HG02870 (cell line): ENCODE data around the gene SLC22A14.
"Not testable (repeated sequence)": the region's sequence is repeated elsewhere in the genome, so short reads cannot be mapped to it uniquely, and the experiment has no call there.

Experiments
- ATAC-seq: cut with Tn5 transposase; IDR thresholded peaks from one replicate; pipeline ENCODE4 v1.9.1; 2021; ENCODE audit warnings: mild to moderate bottlenecking, moderate library complexity; ENCODE audit not compliant: unreplicated experiment

The SLC22A14 gene

DNA sequence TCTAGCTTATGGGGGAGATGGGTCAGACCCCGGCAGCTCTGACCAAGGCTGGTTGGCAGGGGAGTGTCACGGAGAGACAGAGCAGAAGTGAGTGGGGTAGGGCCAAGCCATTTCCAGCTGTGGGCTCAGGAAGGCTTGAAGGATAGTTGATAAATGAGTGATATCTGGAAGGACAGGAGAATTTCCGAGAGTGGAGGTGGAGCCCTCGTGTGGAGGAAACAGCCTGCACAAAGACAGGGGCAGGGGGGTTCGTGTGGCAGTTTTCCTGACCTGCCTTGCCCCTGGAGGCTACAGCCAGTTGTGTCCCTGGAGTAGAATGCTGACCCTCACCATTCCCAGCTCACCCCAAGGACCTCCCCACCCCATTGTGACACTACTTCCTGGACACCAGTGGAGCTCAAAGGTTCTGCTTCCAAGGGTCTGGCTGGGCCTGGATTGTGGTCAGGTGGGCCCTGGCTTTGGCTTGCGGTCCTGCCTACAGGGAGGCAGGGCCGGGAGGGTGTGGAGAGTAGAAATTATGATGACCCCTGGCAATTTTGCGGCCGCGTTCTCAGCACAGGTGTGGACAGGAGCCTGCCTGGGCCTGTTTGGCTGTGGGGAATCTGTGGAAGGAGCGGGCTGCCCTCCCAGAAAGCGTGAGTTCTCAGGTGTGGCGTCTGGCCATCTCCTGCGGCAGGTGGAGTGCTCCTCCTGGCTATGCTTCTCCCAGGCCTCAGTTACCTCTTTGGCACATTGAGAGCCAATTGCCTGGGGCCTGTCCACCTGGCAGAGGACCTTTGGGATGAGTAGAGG lies at the start of gene SLC22A14:
Gene SLC22A14, plus strand, starts transcription at position 400 of the 792 bp plus-strand sequence. CDS start 23,733 bp downstream, outside the sequence.
- no peak for ATAC-seq

DNA sequence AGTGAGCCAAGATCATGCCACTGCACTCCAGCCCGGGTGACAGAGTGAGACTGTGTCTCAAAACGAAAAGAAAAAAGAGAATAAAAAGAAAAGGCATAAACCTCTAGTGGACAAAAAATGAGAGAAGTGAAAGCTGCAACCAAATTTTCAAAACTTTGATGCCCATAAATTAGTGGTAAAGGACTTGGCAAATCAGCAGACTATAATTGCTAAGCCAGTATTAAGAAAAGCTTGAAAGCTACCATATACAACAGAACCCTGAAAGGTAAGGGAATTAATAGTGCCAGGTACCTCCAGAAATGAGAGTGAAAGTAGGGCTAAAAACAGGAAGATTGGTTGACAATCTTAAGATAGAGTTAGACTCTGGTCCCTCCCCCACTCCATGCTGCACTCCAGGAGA lies 49.4 kb upstream of the SLC22A14 start:
- ATAC-seq: no peak

DNA sequence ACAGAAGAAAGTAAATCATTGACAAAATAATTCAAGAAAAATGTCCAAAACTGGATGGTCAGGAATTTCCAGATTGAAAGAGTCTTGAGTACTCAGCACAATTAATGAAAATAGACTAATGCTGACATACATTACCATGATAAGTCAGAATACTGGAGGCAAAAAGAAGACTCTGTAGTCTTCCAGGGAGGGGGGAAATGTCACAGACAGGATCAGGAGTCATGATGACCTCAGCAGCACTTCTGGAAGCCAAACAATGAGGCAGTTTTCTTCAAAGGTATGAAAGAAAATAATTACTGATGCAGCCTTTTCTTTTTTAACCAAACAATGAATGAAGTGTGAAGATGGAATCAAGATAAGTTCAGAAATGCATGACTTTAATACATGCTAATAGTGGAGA lies 46.6 kb upstream of the SLC22A14 start:
- no peak for ATAC-seq

DNA sequence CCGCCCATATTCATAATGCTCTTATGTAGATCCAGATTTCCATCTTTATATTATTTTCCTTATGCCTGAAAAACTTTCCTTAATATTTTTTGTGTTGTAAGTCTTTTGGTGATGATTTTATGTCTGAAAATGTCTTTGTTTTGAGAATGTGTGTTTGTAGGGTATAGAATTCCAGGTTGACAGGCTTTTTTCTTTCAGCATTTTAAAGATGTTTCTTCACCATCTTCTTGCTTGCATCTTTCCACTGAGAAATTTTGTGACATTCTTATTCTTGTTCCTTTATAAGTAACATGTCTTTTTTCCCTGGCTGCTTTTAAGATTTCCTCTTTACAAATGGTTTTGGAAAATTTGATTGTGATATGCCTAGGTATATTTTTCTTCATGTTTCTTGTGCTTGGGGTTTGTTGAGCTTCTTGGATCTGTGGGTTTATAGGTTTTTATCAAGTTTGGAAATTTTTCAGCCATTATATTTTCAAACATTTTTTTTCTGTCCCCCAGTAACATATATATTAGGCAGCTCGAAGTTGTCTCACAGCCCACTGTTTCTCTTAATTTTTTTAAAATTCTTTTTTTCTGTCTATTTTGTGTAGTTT lies 43.6 kb upstream of the SLC22A14 start:
- ATAC-seq: no peak

GRCh38 chr3:38242812-38243211 lies 39.3 kb upstream of the SLC22A14 start:
- not testable (repeated sequence) for ATAC-seq

DNA sequence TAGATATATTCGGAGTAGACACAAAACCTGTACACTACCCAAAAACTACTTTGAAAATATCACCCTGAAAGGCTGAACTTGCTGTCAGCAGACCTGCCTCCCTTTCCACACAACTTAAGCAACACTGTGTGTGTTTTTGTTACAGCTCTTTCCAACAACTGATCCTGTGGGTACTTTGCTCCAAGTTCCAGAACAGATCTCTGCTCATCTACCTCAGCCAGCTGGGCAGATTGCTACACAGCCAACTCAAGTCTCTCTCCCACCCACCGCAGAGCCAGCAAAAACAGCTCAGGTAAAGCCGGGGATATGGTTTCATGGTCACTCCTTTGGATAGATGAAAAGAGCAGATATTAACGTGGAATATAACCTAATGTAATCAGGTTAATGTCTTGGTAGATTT lies 36.2 kb upstream of the SLC22A14 start:
- no peak for ATAC-seq

- no peak for ATAC-seq
Observed at GRCh38 chr3:38247366-38248035, 34.6 kb upstream of the SLC22A14 start.

- ATAC-seq: no peak
Observed at GRCh38 chr3:38250198-38250597, 31.9 kb upstream of the SLC22A14 start.

DNA sequence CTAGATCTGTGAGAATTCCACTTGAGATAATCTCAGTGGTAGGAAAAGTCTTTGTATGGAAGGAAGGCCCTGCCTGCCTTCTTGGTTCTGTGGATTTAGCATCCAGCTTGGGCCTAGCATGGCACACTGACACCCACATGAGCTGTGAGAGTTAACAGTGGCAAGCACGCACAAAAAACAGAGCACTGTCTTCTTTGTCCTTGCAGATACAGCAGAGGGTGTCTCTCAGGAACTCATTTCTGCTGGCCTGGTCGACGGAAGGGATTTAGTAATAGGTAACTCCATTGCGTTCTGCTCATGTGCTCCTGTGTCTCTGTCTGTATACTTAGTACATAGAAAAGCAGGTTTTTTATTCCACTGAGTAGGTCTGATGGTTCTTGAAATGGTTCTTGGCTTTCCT lies 30.9 kb upstream of the SLC22A14 start:
- no peak for ATAC-seq

GRCh38 chr3:38253704-38254103 lies 28.4 kb upstream of the SLC22A14 start:
- no peak for ATAC-seq

DNA sequence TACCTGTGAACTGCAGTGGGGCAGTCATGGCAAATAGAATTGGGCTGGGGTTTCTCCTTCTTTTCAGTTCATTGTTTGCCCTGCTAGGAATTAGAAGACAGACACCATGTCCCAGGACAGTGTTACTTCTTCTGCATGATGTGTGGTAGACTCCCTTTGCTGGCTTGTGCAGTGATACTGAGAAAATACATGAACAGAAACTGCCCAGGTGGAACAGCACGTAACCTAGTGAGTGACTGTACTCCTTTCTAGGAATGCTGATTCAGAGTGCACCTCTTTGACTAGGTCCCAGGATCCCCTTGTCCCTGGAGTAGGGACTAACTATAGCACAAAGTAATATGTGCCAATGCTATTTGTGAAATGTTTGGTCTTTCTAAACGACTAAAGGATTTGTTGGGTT lies 27.2 kb upstream of the SLC22A14 start:
- no peak for ATAC-seq

DNA sequence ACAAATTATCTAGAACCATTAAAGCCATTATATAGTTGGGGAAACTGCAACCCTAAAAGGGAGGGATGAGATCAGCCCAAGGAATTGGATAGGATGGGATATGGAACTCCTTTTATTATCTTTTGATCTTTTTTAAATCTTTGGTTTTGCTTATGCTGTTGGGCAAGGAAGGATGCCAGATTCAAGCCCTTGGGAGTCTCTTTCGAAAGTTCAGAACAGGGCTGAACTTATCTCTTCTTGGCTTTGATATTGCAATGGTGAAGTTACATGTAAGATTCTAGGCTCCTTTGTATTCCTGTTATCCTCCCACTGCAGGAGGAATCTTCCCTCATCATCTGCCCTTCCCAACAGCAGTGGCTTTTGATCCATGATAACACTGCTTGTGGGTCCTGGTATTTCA lies 26.5 kb upstream of the SLC22A14 start:
- no peak for ATAC-seq

DNA sequence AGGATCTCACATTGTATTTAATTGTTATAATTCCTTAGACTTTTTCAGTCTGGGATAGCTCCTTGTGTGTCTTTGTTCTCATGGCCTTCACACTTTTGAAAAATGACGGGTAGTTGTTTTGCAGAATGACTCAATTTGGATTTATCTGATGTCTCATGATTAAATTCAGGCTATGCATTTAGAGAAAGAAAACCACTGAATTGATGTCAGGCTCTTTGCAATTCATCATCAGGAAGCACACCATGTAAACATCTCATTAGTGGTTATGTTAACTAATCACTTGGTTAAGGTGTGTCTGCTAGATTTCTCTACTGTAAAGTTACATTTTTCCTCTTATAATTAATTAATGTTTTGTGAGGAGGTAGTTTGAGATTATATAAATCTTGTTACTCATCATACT lies 24.5 kb upstream of the SLC22A14 start:
- no peak for ATAC-seq

DNA sequence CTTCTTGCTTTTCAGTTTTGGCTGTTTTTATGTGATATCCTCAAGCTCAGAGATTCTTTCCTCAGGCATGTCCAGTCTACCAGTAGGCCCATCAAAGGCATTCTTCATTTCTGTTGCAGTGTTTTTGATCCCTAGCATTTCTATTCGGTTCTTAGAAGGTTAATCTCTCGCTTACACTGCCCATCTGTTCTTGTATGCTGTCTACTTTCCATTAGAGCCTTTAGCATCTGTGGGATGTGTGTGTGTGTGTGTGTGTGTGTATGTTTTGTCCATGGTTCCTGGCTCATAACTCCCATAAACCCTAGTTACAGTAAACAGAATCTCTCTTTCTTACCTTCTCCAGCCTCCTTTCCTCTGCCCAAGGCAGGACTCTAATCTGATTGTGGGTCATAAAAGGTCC lies 21.6 kb upstream of the SLC22A14 start:
- ATAC-seq: no peak

DNA sequence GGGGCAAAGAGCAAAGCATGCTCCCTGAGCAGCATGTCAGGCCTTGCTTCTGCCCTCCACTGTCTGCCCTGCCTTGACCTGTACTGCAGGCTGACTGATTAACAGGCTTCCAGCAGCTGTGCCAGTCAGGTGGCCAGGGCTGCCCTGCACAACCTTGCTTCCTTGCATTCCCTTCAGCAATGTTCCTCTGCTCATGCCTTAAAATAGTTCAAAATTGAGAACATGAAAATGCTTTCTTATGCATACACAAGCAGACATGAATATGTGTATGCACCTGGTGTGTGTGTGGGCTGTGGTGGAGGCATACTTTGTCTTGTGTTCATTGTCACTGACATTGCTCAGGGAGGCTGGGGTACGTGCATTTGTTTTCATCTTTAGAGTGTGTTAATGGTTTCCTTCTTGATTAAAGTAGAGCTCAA lies 17.7 kb upstream of the SLC22A14 start:
- no peak for ATAC-seq

GRCh38 chr3:38264779-38265178 lies 17.3 kb upstream of the SLC22A14 start:
- ATAC-seq: no peak

DNA sequence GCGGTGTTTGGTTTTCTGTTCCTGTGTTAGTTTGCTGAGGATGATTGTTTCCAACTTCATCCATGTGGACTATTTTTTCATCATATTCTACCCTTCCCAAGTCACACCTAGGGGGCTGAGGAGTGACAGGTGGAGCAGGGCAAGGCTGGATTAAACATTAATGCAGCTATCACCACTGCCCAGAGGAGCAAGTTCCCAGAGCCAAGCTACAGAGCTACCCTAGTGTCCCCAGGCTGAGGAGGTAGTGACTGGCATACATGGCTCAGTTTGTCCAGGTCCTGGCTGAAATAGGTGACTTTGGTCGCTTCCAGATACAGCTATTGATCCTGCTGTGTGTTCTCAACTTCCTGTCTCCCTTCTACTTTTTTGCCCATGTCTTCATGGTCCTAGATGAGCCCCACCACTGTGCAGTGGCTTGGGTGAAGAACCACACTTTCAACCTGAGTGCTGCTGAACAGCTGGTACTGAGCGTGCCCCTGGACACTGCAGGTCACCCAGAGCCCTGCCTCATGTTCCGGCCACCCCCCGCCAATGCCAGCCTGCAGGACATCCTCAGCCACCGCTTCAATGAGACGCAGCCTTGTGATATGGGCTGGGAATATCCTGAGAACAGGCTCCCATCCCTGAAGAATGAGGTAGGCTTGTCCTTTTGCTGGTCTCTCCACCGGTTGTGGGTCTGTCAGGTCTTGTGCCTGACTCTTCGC lies 16.3 kb upstream of the SLC22A14 start, which contains the start of gene SLC22A13:
Gene SLC22A13, plus strand, starts transcription at position 209 of the 704 bp plus-strand sequence. Its CDS starts 49 bp downstream, at position 258.
- no peak for ATAC-seq

GRCh38 chr3:38266810-38267209 lies 15.3 kb upstream of the SLC22A14 start:
- ATAC-seq: no peak

GRCh38 chr3:38267662-38268061 lies 14.4 kb upstream of the SLC22A14 start:
- ATAC-seq: no peak

DNA sequence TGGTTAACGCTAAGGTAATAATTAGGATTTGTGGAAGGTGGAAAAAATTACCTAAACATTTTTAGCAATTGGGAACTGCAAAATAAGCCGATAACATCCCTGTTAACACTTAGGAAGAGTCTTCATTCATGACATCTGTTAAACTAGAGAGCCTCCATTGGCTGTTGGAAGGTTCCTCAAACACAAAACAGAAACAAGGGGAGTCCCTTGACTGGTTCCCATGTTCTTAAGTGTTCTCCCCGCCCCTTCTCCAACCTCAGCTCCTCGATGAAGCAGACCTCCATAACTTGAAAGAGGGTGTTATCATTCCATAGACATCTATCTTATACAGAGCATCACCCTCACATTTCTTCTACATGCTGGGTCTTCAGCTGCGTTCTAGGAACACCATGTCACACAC lies 14.0 kb upstream of the SLC22A14 start:
- ATAC-seq: no peak

DNA sequence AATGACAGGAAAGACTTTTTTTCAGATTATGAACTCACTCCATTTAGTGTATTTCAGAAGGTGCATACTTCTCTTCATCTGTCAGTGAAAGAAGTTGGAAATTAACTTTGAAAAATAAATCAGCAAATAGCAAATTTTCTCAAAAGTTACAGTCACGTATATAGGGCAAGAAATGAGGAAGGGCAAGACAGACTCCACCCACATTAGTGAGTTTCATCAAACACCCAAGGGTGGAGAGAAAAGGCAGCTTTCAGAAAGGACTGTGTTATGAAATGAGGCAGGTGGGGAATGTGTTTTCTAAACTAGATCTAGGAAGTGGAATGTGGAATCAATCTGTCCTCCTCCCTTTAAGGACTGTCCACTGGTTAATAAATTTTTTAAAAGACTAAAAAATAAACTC lies 13.6 kb upstream of the SLC22A14 start:
- no peak for ATAC-seq
